IPS-18c (cell line): Measurements from ENCODE around the gene RTL10.
"Not testable (repeated sequence)": the region's sequence is repeated elsewhere in the genome, so short reads cannot be mapped to it uniquely, and the experiment has no call there.

Experiments
- H3K4me3 ChIP-seq: 2 replicates; pipeline ENCODE4 v1.7.0; 2013; ENCODE audit warnings: low read depth, mild to moderate bottlenecking, low read length, moderate library complexity; ENCODE audit not compliant: insufficient read depth
- H3K9me3 ChIP-seq: one replicate; pipeline ENCODE4 v1.6.1; 2013; ENCODE audit warnings: mild to moderate bottlenecking, low read length, moderate library complexity; ENCODE audit not compliant: control insufficient read depth, insufficient read depth

Gene RTL10

DNA sequence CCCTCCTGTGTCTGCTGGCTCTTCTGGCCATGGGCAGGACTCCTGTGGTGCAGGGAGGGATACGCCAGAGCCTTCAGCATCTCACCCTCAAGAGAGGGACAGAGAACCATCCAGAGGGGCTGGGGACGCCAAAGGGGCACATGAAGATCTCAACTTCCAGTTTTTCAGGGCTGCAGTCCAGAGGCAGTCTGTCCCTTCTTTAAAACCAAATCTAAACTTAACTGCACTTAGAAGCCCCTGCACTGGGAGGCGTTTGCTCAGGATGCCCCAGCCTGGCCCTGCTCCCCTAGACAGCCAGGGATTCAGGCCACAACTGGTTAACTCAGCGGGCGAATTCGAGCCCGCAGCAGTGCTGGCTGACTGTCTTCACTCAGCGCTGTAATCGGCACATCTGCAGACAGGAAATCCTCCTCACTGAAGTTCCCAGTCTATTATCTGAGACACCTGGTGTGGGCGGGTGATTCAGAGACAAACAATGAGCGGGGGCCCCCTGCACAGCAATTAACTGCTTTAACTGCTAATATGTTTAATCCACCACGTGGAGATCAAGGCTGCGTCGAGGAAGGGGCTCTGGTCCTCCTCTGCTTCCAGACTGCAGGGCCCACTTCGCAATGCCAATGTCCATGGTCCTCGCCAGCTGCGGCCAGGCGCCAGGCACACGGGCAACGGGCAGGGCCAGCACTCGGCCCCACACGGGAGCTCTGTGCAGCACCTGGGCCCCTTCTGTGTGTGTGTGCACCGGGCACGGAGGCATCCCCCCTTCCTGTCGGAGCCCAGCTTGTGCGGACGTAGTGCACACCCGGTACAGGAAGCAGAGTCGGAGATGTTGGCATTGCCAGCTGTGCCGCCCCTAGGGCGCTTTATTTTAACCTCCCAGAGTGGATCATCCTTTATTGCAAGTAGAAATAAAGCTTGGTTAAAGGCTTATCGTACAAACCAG lies 36.9 kb upstream of the RTL10 start:
- Histone ChIP-seq H3K4me3 (no peak overlapping the region; the same call in 1 of the 2 replicates), H3K9me3 (no peaks in the 10 kb centered on the region)

DNA sequence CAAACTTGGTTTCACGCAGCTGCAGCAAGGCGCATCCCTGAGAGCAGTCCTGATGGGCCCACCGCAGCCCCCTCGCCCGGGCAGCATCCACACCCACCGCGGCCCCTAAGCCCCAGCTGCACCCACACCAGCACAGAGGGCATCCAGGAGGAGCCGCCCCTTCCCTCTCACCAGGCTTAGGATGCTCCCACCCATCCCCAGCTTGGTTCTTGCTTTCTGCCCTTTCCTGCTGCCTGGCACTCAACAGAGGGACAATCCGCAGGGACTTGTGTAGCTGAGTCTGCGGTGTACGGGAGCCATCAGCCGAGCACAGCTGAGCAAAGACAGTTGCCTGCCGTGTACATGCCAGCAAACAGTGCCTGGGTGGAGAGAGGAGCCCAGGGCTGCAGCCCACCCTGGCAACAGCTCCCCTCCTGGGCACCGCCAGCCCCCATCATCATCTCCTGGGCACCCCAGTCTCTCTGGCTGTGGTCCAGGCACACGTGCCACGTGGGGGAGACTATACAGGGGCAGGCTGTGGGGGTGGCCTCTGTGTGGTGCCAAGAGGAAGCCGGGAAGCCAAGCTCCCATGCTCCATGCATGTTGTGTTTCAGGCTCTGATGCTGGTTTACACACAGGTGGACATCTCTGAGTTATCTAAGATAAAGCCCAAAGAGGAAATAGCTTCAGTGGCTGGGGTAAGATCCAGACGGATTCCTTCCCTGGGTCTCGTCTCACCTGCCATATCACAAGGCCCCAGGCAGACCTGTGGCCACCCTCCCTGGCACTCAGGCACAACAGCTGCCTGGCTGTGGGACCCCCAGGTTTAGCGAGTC lies 36.0 kb upstream of the RTL10 start:
- H3K4me3 ChIP-seq, result no peak overlapping the region

DNA sequence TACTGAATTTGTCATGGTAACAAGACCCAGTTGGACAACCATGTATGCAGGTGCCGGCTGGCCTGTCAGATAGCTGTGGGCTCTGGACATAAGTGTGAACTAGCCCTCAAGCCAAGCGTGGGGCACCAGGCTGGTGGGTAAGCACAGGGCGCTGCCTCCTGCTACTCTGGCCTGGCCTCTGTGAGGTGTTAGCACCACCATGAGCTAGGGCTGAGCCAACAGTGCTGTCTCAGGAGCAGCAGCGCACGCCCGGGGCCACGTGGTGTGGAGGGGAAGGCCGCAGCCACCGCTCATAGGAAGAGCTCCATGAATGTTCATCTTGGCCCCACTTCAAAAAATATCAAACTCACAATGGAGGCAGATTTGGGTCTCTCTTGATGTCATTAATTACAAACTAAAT lies 35.3 kb upstream of the RTL10 start:
- H3K4me3 ChIP-seq, result no peak overlapping the region
- no peaks in the 10 kb centered on the region for H3K9me3 ChIP-seq

More for the DNA sequence above, 36.0 kb upstream of the RTL10 start:
- no peaks in the 10 kb centered on the region for H3K9me3 ChIP-seq

DNA sequence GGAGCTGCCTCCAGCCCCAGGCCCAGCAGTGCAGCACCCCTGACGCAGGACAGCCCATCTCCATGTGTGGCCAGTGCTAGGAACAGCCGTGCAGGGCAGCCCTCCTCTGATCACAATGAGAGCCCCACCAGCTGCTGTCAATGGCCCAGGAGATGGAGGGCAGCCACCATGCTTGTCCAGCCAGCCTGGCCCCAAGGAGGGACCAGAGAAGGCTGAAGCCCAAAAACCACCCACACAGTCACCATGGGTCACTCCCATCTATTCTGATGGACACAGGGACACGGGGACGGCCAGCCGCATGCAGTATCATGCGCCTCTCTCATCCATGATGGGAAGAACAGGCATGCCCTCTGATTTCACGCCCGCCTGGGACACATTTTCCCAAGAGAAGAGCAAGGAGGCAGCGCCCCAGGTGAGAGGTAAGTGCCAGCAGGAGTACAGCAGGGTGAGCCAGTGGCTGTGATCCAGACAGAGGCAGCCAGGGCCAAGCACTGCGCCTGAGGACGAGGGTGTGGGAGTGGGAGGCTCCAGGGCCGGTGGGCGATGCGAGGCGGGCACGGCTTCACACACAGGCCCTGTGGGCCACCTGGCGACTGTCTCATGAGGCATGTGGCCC lies 33.6 kb upstream of the RTL10 start:
- Histone ChIP-seq H3K9me3 (no peaks in the 10 kb centered on the region), H3K4me3 (no peak overlapping the region)

DNA sequence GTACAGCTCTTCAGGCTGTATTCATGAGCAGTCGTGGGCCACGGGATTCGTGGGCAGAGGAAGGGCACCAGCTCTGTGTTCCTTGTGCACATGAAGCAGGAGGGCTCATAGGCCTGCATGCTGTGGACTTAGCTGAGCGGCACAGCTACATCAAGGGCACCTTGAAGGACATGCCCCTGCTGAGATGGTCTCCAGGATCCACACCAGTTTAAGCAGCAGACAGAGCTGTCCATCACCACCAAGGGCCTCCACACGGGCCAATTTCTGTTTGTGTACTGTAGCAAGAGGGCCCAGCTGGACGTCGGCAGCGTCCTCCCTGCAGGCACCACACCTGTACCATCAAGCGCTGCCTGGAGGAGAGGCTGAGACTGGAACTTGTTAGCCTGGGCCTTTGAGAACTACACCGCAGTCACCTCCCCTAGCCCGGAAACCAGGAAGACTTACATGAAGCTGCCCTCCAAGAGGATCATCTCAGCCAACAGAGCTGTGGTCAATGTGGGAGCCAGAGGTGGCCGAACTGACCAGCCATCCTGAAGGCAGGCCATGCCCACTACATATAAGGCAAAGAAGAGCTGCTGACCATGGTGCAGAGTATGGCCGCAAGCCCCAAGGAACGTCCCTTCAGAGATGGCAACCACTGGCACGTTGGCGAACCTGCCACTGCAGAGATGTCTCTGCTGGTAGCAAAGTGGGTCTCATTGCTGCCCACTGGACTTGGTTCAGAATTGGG lies 32.7 kb upstream of the RTL10 start:
- no peak overlapping the region for H3K4me3 ChIP-seq
- no peaks in the 10 kb centered on the region for H3K9me3 ChIP-seq

DNA sequence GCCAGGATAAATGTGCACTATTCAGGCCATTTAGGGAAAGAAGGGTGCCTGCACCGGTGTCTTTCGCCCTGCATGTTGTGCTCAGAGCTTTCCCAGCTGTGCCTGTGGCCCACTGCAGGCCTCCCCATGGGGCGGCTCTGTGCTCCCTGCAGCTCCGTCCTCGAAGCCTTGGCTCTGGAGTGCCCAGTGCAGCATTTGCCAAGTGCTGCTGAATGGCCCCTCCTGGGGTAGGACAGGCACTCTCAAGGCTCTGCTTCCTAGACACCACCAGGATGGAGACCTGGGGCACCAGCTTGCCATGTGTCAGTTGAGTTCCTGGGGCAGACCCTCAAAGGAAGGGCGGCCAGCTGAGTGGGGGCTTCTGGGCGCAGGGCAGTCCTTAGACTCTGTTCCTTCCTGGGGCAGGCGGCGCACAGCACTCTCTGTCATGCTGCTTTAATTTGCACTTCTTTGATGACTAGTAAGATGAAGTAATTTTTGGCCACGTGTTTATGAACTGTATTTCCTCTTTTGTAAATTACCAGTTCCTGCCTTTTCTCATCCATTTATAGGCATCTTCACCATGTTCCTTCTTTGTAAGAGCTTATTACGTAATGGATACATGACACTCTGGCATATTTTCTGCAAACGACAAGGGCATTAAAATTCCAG lies 32.1 kb upstream of the RTL10 start:
- Histone ChIP-seq H3K9me3 (no peaks in the 10 kb centered on the region), H3K4me3 (no peak overlapping the region)

DNA sequence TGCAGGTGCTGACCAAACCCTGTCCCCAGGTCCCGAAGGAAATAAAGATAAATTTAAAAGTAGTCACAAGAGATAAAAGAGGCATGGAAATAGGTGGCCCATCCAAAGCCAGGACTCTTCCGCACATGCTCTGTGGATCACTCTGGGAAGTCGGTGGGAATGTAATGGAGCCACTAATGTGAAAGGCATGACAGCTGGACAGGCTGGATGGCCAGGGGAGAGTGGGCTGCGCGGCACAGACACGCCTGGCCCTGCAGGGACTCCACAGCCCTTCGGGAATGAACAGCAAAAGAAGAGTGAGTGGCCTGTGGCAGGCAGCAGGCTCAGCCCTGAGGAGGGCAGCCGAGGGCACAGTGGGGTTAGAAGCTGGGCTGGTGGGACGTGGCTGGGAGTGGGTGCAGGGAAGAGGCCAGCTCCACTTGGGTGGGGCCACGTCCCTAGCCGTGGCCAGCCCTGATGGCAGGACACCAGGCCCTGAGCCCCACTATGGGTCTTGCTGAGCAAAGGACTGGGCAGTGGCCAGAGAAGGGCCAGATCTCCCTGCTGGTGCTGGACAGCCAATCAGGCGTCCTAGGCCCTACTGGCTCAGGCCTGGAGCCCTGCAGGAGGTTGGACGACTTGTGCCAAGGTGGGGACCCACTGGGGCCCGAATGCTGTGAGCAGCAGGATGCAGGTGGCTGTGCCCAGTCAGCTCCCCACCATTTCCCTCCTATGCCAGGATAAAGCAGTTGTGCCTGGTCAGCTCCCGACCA lies 31.3 kb upstream of the RTL10 start:
- H3K4me3 ChIP-seq, result no peak overlapping the region
- no peaks in the 10 kb centered on the region for H3K9me3 ChIP-seq

DNA sequence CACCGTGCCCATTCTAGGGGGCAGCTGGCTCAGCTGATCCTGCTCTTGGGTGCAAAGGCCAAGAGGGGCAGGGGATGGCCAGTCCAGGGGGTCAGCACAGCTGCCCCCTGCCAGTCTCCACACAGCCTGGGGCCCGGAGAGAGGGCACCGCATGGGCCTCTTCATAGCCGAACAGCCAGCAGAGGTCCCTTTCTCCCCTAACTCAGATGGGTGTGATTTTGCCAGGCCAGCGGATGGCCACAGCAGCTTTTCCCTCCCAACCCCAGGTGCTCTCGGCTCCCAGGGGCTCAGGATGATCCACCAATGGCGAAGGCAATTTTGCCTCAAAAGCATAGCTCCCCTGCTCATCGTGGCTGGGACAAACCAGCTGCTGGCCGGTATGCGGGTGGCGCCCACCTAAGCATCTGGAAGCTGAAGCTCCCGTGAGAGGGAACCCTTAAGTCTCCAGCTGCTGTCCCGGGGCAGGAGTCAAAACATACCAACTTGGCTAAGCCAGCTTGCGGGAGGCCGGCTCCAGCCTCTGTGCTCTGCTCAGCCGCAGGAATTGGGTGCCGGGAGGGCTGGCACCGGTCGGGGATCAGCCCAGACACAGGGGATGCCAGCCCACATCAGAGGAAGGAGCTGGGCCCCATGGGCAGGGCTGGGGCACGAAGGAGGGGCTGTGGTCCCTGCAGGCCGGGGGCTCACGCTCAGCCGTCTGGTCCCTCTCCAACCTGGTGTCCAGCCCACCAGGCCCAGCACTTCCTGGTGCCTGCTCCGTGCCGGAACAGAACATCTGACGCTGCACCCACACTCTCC lies 30.5 kb upstream of the RTL10 start:
- Histone ChIP-seq H3K4me3 (no peak overlapping the region), H3K9me3 (no peaks in the 10 kb centered on the region)

DNA sequence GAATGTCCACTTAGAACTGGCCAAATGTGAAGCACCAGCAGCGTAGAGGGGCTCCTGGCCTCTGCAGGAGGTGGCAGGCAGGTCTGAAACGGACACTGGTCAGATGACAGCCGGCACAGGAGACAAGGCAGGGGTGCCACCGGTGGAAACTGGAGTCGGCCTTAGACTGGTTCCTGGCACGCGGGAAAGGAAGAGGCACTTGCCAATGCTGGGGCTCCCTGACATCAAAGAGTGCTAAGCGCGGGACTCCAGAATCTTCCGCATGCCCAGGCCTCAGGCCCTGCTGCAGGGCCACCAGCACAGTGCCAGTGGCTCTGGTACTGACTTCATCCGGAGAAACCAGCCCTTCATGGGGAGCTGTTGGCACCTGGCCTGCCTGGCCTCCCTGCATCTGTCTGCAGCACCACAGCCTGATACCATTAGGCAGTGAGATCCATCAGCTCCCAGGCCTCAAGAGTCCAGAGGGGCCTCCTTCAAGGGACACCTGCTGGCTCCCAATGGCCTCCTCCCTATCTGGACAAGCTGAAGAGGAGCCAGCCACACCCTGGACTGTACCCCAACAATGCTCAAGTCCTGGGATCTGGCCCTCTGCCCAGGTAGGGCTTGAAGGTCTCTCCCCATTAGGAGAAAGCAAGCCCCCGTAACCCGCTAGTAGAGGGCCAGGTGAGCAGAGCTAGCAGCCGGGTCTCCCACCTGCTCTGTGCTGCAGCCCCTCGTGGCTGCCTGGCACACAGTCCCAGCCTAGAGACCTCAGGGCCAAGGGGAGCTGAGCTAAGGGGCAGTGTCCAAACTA lies 29.7 kb upstream of the RTL10 start:
- no peak overlapping the region for H3K4me3 ChIP-seq

DNA sequence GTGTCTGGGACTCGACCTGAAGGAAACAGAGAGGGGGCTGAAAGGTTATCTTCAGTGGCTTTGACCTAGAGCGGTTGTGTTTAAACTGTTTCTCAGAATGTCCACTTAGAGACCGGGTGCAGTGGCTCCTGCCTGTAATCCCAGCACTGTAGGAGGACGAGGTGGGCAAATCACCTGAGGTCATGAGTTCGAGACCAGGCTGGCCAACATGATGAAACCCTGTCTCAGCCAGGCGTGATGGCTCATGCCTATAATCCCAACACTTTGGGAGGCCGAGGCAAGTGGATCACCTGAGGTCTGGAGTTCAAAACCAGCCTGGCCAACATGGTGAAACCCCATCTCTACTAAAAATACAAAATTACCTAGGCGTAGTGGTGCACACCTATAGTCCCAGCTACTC lies 28.8 kb upstream of the RTL10 start:
- H3K4me3 ChIP-seq, H3K9me3 ChIP-seq: not testable (repeated sequence)

More for the DNA sequence above, 29.7 kb upstream of the RTL10 start:
- no peaks in the 10 kb centered on the region for H3K9me3 ChIP-seq

DNA sequence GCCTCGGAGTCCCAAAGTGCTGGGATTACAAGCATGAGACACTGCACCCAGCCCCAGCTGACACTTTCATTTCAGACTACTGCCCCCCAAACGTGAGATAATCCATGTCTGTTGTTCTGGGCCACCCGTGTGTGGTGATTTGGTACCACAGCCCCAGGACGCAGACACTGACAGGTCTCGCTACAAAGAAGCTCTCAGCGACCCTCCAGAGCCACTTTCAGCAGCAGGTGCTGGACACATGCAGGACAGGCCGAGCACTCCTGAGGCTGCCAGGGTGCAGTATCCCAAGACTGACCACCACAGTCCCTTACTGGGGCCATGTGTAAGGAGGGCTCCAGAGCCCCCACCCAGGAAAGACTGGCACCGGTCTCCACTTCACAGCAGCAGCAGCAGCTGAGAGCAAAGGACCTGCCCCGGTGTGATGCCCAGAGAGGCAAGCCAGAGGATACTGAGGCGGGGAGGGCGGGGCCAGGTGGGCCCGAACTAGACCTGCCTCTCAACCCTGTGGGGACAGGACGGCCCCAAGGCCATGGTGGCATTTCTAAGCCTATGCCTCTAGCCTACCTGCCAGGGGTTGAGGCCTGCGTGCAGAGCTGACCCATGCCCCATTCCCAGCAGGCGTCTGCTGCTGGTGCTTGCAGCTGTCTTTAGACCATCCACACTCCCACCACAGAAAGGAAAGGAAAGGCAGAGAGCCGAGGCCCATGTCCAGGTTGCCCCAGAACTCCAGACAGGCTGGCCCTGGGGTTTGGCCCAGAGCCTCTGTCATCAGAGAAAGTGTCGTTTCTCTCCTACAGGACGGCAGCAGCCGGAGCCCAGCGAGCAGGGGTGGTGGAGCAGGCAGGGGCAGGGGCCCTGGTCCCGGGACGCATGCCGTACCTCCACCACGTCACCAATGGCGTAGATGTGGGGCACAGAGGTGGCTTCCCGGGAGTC lies 28.0 kb upstream of the RTL10 start:
- Histone ChIP-seq H3K4me3 (no peak overlapping the region), H3K9me3 (no peaks in the 10 kb centered on the region)

DNA sequence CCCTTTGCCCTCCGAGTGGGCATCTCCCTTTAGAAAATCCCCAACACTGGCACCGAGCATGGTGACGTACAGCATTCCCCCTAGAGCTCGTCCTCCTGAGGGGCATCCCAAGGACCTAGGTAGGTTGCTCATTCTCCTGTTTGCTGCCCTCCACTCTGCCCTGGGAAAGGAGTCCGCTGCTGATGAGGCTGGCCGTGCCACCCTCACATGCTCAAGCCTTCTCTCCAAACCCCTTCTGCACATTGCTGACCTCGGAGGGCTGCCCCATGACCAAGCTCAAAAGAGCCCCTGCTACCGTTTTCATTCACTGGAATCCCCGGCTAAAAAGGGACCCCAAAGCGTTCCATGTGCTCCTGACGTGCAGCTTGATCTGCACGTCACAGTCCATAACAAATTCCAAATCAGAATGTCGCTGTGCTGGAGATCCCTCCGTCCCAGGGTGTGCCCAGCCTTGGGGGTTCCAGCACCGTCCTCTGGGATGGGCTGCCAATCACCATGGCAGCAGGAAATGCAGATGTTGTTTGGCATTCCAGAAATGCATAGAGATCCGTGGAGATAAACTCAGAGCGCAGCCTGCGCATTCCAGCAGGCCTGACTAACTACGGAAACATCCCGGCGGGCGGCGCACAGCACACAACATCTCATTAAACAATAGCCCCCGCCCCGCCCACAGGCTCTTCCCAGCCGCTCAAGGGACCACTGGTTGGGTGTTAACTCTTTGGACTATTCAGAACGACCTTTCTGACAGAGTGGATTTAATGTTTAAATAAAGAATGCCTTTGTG lies 26.3 kb upstream of the RTL10 start:
- Histone ChIP-seq H3K9me3 (no peaks in the 10 kb centered on the region), H3K4me3 (peak overlapping the region; percentile 28)
